ENCODE measurements around the gene ADAMTS16. TPM values are rescaled to one million over a fixed set of nuclear protein-coding genes. Genes with fewer than 3 reads are reported as not detected.

Gene ADAMTS16
- total and polyA plus RNA-seq, 7 donors: under 0.01 to 5.3 (median 0.16) TPM; not detected in 2

DNA sequence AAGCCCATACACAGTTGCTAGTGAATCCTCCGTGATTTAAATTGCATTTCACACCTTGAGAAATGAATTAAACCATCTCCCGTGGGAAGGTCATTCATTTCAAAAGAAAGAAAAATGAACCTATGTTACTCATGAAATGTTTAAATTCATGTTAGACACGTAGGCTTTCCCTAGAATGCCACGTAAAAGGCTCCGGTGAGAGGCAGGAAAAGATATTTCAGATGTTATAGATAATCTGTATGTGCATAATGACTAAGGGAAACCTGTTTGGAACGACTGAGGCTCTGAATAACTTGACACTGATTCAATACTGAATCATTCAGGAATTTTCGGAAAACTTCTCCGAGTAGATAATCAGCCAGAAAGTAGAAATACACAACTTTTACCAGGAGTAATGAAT lies 148.1 kb downstream of the ADAMTS16 start:
- TF ChIP-seq POLR2A (IDR thresholded peaks at IDR 0.05) (no peak), POLR2AphosphoS5 (IDR thresholded peaks at IDR 0.05) (no peak), EP300 (IDR thresholded peaks at IDR 0.05) (no peak)
- TF ChIP-seq, protein P1, sequence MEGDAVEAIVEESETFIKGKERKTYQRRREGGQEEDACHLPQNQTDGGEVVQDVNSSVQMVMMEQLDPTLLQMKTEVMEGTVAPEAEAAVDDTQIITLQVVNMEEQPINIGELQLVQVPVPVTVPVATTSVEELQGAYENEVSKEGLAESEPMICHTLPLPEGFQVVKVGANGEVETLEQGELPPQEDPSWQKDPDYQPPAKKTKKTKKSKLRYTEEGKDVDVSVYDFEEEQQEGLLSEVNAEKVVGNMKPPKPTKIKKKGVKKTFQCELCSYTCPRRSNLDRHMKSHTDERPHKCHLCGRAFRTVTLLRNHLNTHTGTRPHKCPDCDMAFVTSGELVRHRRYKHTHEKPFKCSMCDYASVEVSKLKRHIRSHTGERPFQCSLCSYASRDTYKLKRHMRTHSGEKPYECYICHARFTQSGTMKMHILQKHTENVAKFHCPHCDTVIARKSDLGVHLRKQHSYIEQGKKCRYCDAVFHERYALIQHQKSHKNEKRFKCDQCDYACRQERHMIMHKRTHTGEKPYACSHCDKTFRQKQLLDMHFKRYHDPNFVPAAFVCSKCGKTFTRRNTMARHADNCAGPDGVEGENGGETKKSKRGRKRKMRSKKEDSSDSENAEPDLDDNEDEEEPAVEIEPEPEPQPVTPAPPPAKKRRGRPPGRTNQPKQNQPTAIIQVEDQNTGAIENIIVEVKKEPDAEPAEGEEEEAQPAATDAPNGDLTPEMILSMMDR (IDR thresholded peaks at IDR 0.05): no peak
- WGBS, 2 donors: 72 to 77% methylated on average over 8 of the region's 8 CpGs
- no peaks in the 10 kb centered on the region for H3K36me3 ChIP-seq
- no peaks in the 10 kb centered on the region for H3K27me3 ChIP-seq
- H3K27ac ChIP-seq: no peak overlapping the region
- intact Hi-C loops (cut with DNase I): no loop called here
- H3K4me3 ChIP-seq: no peak overlapping the region
- no peak for DNase-seq
- peaks cover 0 to 1% (median 0%) of the 10 kb centered on the region in 4 donors for H3K9me3 ChIP-seq
- no peaks in the 10 kb centered on the region for H3K4me1 ChIP-seq

DNA sequence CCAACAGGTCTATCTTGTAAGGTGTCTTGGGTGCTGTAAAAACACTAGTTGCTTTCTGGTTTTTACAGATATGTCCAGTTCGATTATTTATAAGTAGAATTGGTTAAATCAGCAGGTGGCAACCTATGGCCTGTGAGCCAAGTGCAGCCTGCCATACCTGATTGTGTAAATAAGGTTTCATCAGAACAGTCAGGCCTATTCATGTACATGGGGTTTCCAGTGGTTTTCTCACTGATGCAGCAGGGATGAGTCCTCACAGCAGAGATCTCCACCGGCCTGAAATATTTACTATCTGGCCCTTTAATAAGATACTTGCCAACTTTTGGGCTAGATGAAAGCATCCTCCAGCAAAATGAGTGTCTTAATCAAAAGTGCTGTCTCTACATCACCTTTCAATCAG lies 149.4 kb downstream of the ADAMTS16 start:
- H3K4me1 ChIP-seq: no peaks in the 10 kb centered on the region
- intact Hi-C loops (cut with DNase I): no loop called here
- no peak overlapping the region for H3K27ac ChIP-seq
- DNase-seq: no peak
- WGBS, 2 donors: 66 to 83% methylated on average over 2 of the region's 2 CpGs
- H3K27me3 ChIP-seq: no peaks in the 10 kb centered on the region
- TF ChIP-seq, protein P1 (IDR thresholded peaks at IDR 0.05): no peak
- TF ChIP-seq POLR2AphosphoS5 (IDR thresholded peaks at IDR 0.05): no peak
- no peak overlapping the region for H3K4me3 ChIP-seq
- no peaks in the 10 kb centered on the region for H3K9me3 ChIP-seq
- H3K36me3 ChIP-seq: no peaks in the 10 kb centered on the region

DNA sequence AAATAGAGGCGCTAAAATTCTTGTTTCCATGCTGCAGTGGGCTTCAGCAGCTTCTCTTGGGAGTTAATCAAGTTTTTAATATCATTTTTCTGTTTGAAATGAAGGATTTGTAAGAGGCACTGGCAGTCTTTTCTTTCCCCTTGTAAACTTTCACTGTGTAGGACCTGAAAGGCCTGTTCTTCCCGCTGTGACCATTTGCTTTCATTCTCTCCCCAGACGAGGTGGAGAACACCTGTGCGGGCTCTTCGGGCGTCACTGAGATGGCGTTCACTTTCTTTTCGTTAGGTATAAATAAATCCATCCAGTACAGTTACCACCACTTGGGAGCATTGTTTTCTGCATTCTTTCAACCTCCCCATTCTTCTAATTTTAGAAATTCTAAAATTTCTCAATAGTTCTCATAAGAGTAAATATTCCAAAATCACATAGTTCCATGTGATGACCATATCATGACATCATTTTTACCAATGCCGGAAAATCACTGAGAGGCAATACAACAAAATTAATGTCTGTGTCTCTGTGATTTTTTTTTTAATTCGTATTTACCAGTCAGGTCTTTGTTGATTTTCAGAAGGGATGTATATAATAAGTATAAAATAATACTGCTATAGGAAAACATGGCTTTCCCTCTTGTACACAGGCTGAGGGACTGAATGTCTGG lies 150.7 kb downstream of the ADAMTS16 start:
- H3K27ac ChIP-seq: no peak overlapping the region
- no peaks in the 10 kb centered on the region for H3K9me3 ChIP-seq
- no peaks in the 10 kb centered on the region for H3K27me3 ChIP-seq
- no peaks in the 10 kb centered on the region for H3K4me1 ChIP-seq
- DNase-seq: no peak
- no peak overlapping the region for H3K4me3 ChIP-seq
- 78 to 88% methylated on average over 10 of the region's 10 CpGs for WGBS, 2 donors
- TF ChIP-seq POLR2AphosphoS5 (IDR thresholded peaks at IDR 0.05) (no peak), EP300 (IDR thresholded peaks at IDR 0.05) (no peak), POLR2A (IDR thresholded peaks at IDR 0.05) (no peak)
- TF ChIP-seq, protein P1 (IDR thresholded peaks at IDR 0.05): no peak
- intact Hi-C loops (cut with DNase I): no loop called here
- H3K36me3 ChIP-seq: no peaks in the 10 kb centered on the region

DNA sequence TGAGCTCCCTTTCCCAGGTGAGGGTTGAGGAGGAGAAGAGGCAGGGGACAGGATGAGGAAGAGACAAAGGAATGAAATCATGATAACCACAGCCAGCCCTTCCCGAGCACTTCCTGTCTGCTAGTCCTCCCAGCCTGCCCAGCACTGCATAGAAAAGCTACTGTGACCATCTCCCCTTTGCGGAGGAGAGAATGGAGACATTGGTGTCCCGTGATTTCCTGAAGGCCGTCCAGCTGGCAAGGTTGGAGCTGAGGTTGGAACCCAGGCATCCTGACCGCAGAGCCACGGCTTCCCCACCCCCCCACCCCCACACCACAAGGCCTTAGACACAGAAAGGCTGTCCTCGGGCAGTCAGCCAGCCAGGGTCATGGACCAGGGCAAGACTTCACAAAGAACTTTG lies 151.2 kb downstream of the ADAMTS16 start:
- WGBS, 2 donors: 65 to 75% methylated on average over 7 of the region's 7 CpGs

DNA sequence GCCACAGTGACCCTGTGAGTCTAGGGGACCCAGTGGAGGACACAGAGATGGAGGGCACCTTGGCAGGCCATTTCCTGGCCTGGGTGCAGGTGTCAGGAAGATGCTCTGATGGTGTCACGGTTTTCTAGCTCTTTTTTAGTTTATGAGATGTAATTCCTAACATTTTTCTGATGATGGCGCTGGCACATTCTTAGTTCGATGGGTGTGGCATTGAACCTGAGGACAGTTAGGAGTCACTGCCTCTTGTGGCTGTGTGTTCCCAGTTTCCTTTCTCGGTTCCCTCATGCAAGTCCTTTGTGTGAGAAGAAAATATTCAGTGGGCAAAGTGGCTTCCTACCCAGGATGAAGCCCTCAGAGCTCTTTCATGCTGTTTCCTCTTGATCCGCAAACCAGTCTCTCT lies 152.9 kb downstream of the ADAMTS16 start:
- intact Hi-C loops (cut with DNase I): no loop called here
- H3K27ac ChIP-seq: no peak overlapping the region
- TF ChIP-seq POLR2AphosphoS5 (IDR thresholded peaks at IDR 0.05): no peak
- no peak for TF ChIP-seq POLR2A (IDR thresholded peaks at IDR 0.05)
- TF ChIP-seq, protein P1 (IDR thresholded peaks at IDR 0.05): no peak
- TF ChIP-seq EP300 (IDR thresholded peaks at IDR 0.05): no peak
- no peaks in the 10 kb centered on the region for H3K27me3 ChIP-seq
- H3K4me1 ChIP-seq: no peaks in the 10 kb centered on the region
- DNase-seq: no peak
- no peaks in the 10 kb centered on the region for H3K36me3 ChIP-seq
- 65 to 70% methylated on average over 5 of the region's 5 CpGs for WGBS, 2 donors
- no peaks in the 10 kb centered on the region for H3K9me3 ChIP-seq
- no peak overlapping the region for H3K4me3 ChIP-seq

More for the DNA sequence above, 151.2 kb downstream of the ADAMTS16 start:
- Histone ChIP-seq H3K4me1 (no peaks in the 10 kb centered on the region), H3K36me3 (no peaks in the 10 kb centered on the region), H3K27me3 (no peaks in the 10 kb centered on the region), H3K9me3 (no peaks in the 10 kb centered on the region), H3K27ac (no peak overlapping the region), H3K4me3 (no peak overlapping the region)
- no peak for TF ChIP-seq POLR2A (IDR thresholded peaks at IDR 0.05)
- no peak for TF ChIP-seq POLR2AphosphoS5 (IDR thresholded peaks at IDR 0.05)
- no peak for DNase-seq
- intact Hi-C loops (cut with DNase I): no loop called here
